HS-5 (cell line): ENCODE results near the gene KCNV2.

Source experiments
- DNase-seq: peaks from one replicate; pipeline ENCODE4 v3.0.0-alpha.2; 2012; ENCODE audit warnings: low read depth

The KCNV2 gene

GRCh38 chr9:2720179-2720654, 2.9 kb downstream of the KCNV2 start:
- no peak for DNase-seq

- DNase-seq: peak; percentile 4
Measured at GRCh38 chr9:2722715-2723114, 5.4 kb downstream of the KCNV2 start.

- no peak for DNase-seq
Measured at GRCh38 chr9:2723376-2724065, 6.2 kb downstream of the KCNV2 start.

- DNase-seq: no peak
Measured at GRCh38 chr9:2725126-2725525, 7.8 kb downstream of the KCNV2 start.

GRCh38 chr9:2725898-2726649, 8.8 kb downstream of the KCNV2 start:
- no peak for DNase-seq

GRCh38 chr9:2726650-2727340, 9.5 kb downstream of the KCNV2 start:
- DNase-seq: peak; percentile 18

GRCh38 chr9:2727374-2727773, 10.1 kb downstream of the KCNV2 start:
- DNase-seq: no peak

GRCh38 chr9:2727966-2728613, 10.8 kb downstream of the KCNV2 start:
- DNase-seq: no peak

GRCh38 chr9:2729003-2729402, 11.7 kb downstream of the KCNV2 start:
- peak; percentile 33 for DNase-seq

GRCh38 chr9:2729721-2730120, 12.4 kb downstream of the KCNV2 start:
- DNase-seq: no peak

GRCh38 chr9:2730971-2731370, 13.7 kb downstream of the KCNV2 start:
- DNase-seq: no peak

- no peak for DNase-seq
Measured at GRCh38 chr9:2732492-2732891, 15.2 kb downstream of the KCNV2 start.

- no peak for DNase-seq
Measured at GRCh38 chr9:2740616-2741015, 23.3 kb downstream of the KCNV2 start.

- DNase-seq: no peak
Measured at GRCh38 chr9:2741441-2742158, 24.3 kb downstream of the KCNV2 start.

- no peak for DNase-seq
Measured at GRCh38 chr9:2742214-2742613, 24.9 kb downstream of the KCNV2 start.

GRCh38 chr9:2743937-2744529, 26.7 kb downstream of the KCNV2 start:
- DNase-seq: no peak

GRCh38 chr9:2745560-2746380, 28.5 kb downstream of the KCNV2 start:
- no peak for DNase-seq

GRCh38 chr9:2749485-2749884, 32.2 kb downstream of the KCNV2 start:
- DNase-seq: no peak

- no peak for DNase-seq
Measured at GRCh38 chr9:2755285-2755684, 38.0 kb downstream of the KCNV2 start.

GRCh38 chr9:2758162-2758897, 41.0 kb downstream of the KCNV2 start:
- DNase-seq: no peak
